ENCODE results near the gene CAT. TPM values are rescaled to one million over a fixed set of nuclear protein-coding genes. Genes with fewer than 3 reads are reported as not detected.

The CAT gene
- total RNA-seq, 4 donors from 2014 or later: 81.0 to 213 (median 125) TPM

GRCh38 chr11:34519595-34520235 lies 81.0 kb downstream of the CAT start:
- WGBS, 2 donors (ENCODE audit: low coverage in 1 of 2): 20 to 33% methylated on average over 1 of the region's 2 CpGs

DNA sequence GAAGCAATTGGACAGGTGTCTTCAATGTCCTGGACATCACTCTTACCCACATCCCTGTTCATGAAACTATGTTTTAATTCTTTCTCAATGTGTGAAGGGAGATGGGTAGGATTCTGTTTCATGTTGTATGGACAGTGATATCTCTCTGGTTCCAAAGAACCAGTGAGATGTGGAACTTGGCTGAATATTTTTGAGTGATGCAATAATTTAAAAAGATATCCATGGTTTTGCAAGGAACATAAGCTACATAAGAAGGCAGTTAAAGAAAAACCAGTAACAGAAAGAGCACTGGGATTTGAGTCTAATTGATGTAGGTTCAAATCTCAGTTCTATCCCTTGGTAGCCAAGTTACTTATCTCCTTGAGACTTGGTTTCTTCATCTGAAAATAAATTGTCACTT lies 82.5 kb downstream of the CAT start:
- Histone ChIP-seq H3K27ac (no peak overlapping the region), H3K27me3 (peaks cover 18% of the 10 kb centered on the region), H3K36me3 (no peaks in the 10 kb centered on the region), H3K4me1 (no peaks in the 10 kb centered on the region), H3K4me3 (no peak overlapping the region), H3K9me3 (no peaks in the 10 kb centered on the region)
- ATAC-seq: no peak
- TF ChIP-seq POLR2A (IDR thresholded peaks at IDR 0.05): no peak
- TF ChIP-seq CTCF (IDR thresholded peaks at IDR 0.05): no peak
- no peak for TF ChIP-seq EP300 (IDR thresholded peaks at IDR 0.05)
- no peak for TF ChIP-seq POLR2AphosphoS5 (IDR thresholded peaks at IDR 0.05)

More at GRCh38 chr11:34519595-34520235, 81.0 kb downstream of the CAT start:
- TF ChIP-seq POLR2AphosphoS5 (IDR thresholded peaks at IDR 0.05) (no peak), POLR2A (IDR thresholded peaks at IDR 0.05) (no peak), EP300 (IDR thresholded peaks at IDR 0.05) (no peak), CTCF (IDR thresholded peaks at IDR 0.05) (no peak)
- Histone ChIP-seq H3K4me3 (no peak overlapping the region), H3K9me3 (no peaks in the 10 kb centered on the region), H3K4me1 (no peaks in the 10 kb centered on the region), H3K27me3 (peaks cover 10% of the 10 kb centered on the region), H3K27ac (no peak overlapping the region), H3K36me3 (no peaks in the 10 kb centered on the region)
- ATAC-seq: no peak

Small RNAs within 50 kb of the gene (small RNA-seq; reads per million reads assigned to genes)
- gene AL035079.1: 0 reads per million in 4 donors

Other genes with a start within 250 kb of the CAT start
- 10 to 100 TPM in 1 of 4 donors, 1 to 10 TPM in 3; 4.1 to 11.0 (median 7.5) TPM for gene ABTB2, start 80.9 kb upstream of the CAT start, total RNA-seq
- gene ELF5, start 74.9 kb downstream of the CAT start, total RNA-seq: 1 to 10 TPM in 1 of 4 donors, not detected in 3; 1.1 TPM
- 10 to 100 TPM in 1 of 4 donors, 1 to 10 TPM in 1, under 1 TPM in 2; 0.13 to 30.0 (median 1.0) TPM for gene EHF, start 182.2 kb downstream of the CAT start, total RNA-seq